DND-41 (cell line): ENCODE data around the gene TBC1D1.

ENCODE experiments used
- CTCF ChIP-seq: IDR thresholded peaks from 2 replicates; pipeline ENCODE4 v1.5.1; 2012; ENCODE audit warnings: borderline replicate concordance, low read length, moderate library complexity, mild to moderate bottlenecking; ENCODE audit not compliant: poor library complexity, severe bottlenecking; ENCODE audit errors: extremely low read depth
- EZH2 ChIP-seq: IDR thresholded peaks from 3 replicates; pipeline ENCODE4 v1.6.1; 2012; ENCODE audit warnings: borderline replicate concordance, low read depth, mild to moderate bottlenecking, moderate library complexity, low read length, inconsistent platforms; ENCODE audit not compliant: severe bottlenecking

- TF ChIP-seq CTCF (no peak), EZH2 (no peak)
Measured at GRCh38 chr4:37981844-37982720, 91.2 kb downstream of the TBC1D1 start.
